Ishikawa (cell line): Measurements from ENCODE around the gene COA1.

Experiments used
- CREB1 ChIP-seq: IDR thresholded peaks from 2 replicates; pipeline ENCODE4 v1.6.1; 2012; ENCODE audit warnings: low read depth
- EGR1 ChIP-seq: IDR thresholded peaks from 2 replicates; pipeline ENCODE4 v1.6.1; 2012
- EP300 ChIP-seq: IDR thresholded peaks from 2 replicates; pipeline ENCODE4 v1.6.1; 2012; ENCODE audit warnings: borderline replicate concordance
- MAX ChIP-seq: IDR thresholded peaks from 2 replicates; pipeline ENCODE4 v1.6.1; 2012
- NFIC ChIP-seq: IDR thresholded peaks from 2 replicates; pipeline ENCODE4 v1.6.1; 2012
- RAD21 ChIP-seq: IDR thresholded peaks from 2 replicates; pipeline ENCODE4 v1.6.1; 2012; ENCODE audit warnings: low read depth
- REST ChIP-seq: IDR thresholded peaks from 2 replicates; pipeline ENCODE4 v1.6.1; 2012; ENCODE audit warnings: low read depth, mild to moderate bottlenecking
- TAF1 ChIP-seq: IDR thresholded peaks from 2 replicates; pipeline ENCODE4 v1.6.1; 2012; ENCODE audit warnings: low read depth, mild to moderate bottlenecking
- TCF12 ChIP-seq: IDR thresholded peaks from 2 replicates; pipeline ENCODE4 v1.6.1; 2012; ENCODE audit warnings: low read depth
- USF1 ChIP-seq: IDR thresholded peaks from 2 replicates; pipeline ENCODE4 v1.6.1; 2012
- YY1 ChIP-seq: IDR thresholded peaks from 2 replicates; pipeline ENCODE4 v1.6.1; 2012; ENCODE audit warnings: low read depth
- ZBTB7A ChIP-seq: IDR thresholded peaks from 2 replicates; pipeline ENCODE4 v1.6.1; 2012; ENCODE audit warnings: low read depth

- TF ChIP-seq YY1, result no peak
- no peak for TF ChIP-seq RAD21
- no peak for TF ChIP-seq REST
- no peak for TF ChIP-seq EP300
- TF ChIP-seq EGR1, result no peak
- TF ChIP-seq ZBTB7A, result no peak
- TF ChIP-seq USF1, result no peak
- TF ChIP-seq TCF12, result no peak
- TF ChIP-seq CREB1, result no peak
- TF ChIP-seq TAF1, result no peak
- no peak for TF ChIP-seq MAX
- no peak for TF ChIP-seq NFIC
Measured at GRCh38 chr7:43628431-43628830, 100.9 kb downstream of the COA1 start.
